Measurements from ENCODE around the gene TMEM154.

- TF ChIP-seq GATA3 (IDR thresholded peaks at IDR 0.05; ENCODE audit: low read depth, low read length) (no peak), GATA2 (IDR thresholded peaks at IDR 0.05; ENCODE audit: low read depth, low read length) (no peak)
These were observed 14.1 kb upstream of the TMEM154 start for GRCh38 chr4:152693871-152694270.

Data from SH-SY5Y (cell line).